HG03095 (cell line): Measurements from ENCODE around the gene STX16.

Experiments
- ATAC-seq: cut with Tn5 transposase; IDR thresholded peaks from one replicate; pipeline ENCODE4 v1.9.1; 2021; ENCODE audit warnings: moderate library complexity; ENCODE audit not compliant: unreplicated experiment

STX16 gene

DNA sequence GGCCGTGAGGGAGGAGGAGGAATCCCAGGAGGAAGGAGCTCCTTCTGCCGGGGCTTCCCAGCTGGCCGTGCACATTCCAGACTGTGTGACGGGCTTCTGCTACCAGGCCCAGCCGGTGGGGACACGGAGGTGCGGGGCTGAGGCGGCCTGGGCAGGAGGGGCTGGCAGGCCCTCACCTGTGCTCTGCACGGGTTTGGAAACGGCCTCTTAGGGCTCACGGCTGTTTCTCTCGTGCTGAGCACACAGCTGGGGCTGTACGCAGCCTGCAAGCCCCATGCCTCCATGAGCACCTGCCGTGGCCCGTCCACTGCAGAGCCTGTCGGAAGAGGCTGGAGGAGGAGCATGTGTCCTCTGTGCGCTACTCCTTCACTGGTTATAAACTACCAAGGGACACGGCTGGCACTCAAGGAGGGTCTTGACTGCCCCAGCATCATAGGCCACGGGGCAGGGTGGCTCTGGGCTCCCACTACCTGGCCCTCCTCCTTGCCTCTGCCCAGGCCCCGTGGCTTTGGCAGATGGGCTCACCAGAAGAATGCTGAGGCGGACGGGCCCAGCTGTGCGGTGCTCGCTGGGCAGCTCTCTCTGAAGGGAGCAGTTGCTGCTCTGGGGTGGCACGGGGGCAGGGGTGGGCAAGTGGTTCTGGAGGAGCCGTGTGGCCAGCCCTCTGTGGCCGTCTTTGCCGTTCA, 57.3 kb downstream of the STX16 start:
- ATAC-seq: no peak

- ATAC-seq: no peak
Observed at GRCh38 chr20:58709013-58709702, 58.1 kb downstream of the STX16 start.

- no peak for ATAC-seq
Observed at GRCh38 chr20:58709703-58710039, 58.6 kb downstream of the STX16 start.

GRCh38 chr20:58710481-58711265, 59.6 kb downstream of the STX16 start:
- no peak for ATAC-seq

DNA sequence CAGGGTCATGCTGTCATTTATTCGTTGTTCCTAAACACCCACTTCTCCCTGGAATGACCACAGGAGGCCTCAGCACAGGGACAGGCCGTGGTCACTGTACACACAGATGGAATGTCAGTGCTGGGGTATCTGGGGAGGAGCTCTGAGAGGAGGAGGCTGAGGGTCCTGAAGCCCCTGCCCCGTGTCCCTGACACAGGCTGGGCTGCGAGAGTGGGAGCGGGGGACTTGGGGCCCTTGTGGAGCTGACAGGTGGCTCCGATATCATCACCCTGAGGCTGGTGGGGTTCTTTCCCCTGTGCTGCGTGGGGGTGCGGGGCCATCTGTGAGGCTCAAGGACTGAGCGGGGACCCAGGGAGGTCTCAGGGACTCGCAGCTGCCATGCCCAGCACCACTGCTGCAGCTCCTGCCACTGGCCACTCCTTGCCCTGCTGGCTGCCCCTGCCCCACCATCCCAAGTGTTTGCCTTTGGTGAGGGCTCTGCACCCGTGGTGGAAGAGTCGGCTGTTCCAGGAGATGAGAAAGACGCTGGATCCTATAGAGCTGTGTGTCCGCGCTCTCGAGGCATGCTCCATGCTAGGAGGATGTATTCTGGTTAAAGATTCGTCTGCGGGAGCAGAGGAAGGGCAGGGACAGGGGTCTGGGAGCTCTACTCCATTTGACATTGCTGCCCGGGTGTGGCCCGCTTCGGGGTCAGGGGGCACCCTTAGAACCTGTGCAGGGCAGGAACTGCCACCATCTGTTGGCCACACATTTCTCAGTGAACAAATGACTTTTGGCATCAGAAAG, 60.4 kb downstream of the STX16 start:
- ATAC-seq: no peak

- ATAC-seq: no peak
Observed at GRCh38 chr20:58712151-58712791, 61.2 kb downstream of the STX16 start.

- ATAC-seq: no peak
Observed at GRCh38 chr20:58712806-58713731, 62.0 kb downstream of the STX16 start.

GRCh38 chr20:58713801-58714339, 62.8 kb downstream of the STX16 start:
- no peak for ATAC-seq

GRCh38 chr20:58714340-58714922, 63.3 kb downstream of the STX16 start:
- no peak for ATAC-seq

DNA sequence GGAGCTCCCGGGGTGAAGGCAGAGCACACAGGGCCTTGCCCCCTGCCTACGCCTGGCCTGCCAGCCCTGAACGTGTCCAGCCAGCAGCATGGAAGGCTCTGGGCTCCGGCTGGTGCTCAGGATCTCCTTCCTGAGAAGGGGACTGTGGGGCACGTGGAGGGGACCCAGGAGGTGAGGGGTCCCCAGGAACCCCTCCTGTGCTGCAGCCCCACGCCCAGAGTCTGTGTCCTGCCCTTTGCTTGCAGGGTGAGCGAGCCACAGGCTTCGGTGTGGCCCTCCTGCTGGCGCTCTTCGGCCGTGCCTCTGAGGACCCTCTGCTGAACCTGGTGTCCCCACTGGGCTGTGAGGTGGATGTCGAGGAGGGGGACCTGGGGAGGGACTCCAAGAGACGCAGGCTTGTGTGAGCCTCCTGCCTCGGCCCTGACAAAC, 63.9 kb downstream of the STX16 start:
- ATAC-seq: no peak

- ATAC-seq: no peak
Observed at GRCh38 chr20:58715391-58715800, 64.3 kb downstream of the STX16 start.

- ATAC-seq: no peak
Observed at GRCh38 chr20:58715801-58716475, 64.9 kb downstream of the STX16 start.

DNA sequence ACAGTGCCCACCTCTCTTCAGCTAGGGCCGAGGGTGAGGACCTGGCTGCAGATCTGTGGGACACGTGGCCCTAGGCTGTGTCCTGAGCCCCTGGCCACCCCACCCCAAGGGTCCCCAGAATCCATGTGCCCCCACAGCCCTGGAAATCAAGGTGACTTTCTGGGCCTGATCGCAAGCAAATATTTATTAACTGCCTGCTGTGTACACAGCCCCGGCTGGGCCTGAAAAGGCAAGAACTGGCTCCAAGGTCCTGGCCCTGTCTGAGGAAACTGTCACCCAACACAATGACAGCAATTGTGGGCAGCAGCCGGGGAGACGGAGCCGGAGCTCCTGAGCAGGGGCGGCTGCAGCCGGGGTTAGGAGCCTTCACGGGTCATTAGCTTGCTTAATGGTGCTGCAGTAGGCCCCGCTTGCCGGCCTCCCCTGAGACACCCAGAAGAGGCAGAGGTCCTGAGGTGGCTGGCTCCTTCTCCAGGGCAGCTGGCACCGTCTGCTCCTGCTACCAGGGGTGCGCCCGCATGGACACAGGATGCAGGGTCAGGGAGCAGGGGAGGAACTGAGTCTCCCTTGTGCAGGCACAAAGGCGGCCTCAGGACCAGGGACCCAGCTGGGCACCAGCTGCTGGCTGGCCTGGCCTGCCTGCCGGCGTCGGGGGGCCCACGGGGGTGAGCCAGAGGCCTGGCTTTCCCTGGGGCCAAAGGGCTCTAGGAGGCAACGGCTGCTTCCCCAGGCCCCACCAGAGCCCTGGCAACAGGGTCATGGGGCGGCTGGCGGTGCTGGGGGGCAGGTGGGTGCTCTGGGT, 65.6 kb downstream of the STX16 start:
- no peak for ATAC-seq

DNA sequence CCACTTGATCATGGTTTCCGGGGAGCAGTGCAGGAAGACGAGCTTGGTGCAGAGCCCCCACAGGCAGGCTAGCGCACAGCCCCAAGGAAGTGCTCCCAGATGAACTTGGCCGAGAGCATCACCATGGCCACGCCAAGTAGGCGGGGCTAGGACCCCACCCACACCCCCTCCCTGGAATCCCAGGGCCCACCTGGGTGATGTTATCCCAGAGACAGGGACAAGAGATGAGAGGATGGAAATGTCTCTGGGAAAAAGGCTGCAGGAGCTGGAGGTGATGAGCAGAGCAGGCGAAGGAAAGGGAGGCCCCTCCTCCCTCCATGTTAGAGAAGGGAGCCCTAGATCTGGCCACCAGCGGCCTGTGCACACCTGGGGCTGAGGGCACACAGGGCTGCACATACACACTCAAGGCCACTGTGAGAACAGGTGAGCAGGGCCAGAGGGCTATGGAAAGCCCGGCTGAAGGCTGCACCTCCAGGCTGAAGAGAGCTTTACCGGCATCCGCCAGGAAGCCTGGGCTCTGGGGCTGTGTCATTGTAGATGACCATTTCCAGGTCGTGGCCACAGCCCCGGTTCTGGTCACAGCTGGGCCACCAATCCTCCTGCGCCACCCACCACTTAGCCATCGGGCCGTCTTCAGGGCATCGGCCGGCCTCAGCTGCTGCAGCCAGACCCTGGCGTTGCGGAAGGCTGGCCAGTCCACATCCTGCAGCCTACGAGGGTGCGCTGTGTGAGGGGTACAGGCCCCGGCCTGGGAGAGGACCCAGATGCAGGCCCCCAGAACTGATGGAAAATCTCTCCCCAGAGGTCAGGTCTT, 66.4 kb downstream of the STX16 start:
- ATAC-seq: no peak

DNA sequence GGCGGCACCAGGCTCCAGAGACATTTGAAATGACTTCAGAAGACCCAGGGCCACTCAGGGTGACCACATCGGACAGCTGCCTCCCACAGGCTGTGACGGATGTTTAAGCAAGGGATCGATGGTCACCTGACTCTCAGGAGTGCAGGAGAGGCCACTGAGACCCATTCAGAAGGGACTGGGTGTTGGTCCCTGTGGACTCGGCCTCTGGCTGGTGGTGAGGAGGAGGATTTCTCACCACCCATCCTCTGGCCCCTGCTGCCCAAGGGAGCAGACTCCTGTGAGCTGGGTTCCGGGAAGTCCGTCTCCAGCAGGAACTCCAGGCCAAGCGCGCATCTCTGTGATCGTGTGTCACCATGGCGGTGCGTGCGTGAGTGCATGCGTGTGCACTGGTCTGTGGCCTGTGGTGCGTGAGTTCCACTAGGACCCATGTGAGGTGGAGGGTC, 67.1 kb downstream of the STX16 start:
- ATAC-seq: no peak

DNA sequence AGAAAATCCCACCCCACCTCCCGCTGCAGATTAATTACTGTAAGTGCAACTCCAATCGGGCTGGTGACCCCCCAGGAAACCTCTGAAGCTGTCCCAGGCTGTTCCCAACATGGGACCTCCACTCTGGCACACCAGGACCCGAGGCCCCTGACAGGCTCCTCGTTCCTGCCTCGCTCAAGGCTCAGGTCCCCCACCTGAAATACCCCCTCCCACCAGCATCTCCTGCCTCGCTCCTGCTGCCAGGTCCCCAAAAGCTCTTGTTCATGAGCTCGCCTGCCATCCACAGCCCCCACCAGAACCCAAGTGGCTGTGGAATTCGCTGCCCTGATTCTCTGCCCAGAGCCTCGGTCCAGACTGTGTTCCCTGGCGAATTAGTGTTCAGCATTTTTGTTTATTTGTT, 67.6 kb downstream of the STX16 start:
- no peak for ATAC-seq

- ATAC-seq: no peak
Observed at GRCh38 chr20:58719258-58719657, 68.2 kb downstream of the STX16 start.
